Dendritic cell treated with granulocyte-macrophage colony-stimulating factor and Interleukin-4, amounts not matched to agents 40 ng/mL and 50 ng/mL, for 4 days (primary cell): ENCODE data around the gene SNX14.

Source experiments
- H3K27ac Mint-ChIP-seq: one replicate; pipeline ENCODE4 v1.8.0; 2022; ENCODE audit warnings: mild to moderate bottlenecking, mixed read lengths
- H3K27me3 Mint-ChIP-seq: one replicate; pipeline ENCODE4 v1.8.0; 2022; ENCODE audit warnings: mild to moderate bottlenecking, mixed read lengths
- H3K36me3 Mint-ChIP-seq: one replicate; pipeline ENCODE4 v1.8.0; 2022; ENCODE audit warnings: low read depth, mixed read lengths
- H3K4me1 Mint-ChIP-seq: one replicate; pipeline ENCODE4 v1.8.0; 2022; ENCODE audit warnings: low read depth, mixed read lengths
- H3K4me3 Mint-ChIP-seq: one replicate; pipeline ENCODE4 v1.8.0; 2022; ENCODE audit warnings: mild to moderate bottlenecking, moderate library complexity, mixed read lengths
- H3K9me3 Mint-ChIP-seq: one replicate; pipeline ENCODE4 v1.8.0; 2022; ENCODE audit warnings: mixed read lengths
- intact Hi-C: fragments of 100-400 bp; cut with micrococcal nuclease; formaldehyde crosslinking; loops from one replicate; pipeline ENCODE4 v1.15.0; 2022

The SNX14 gene

GRCh38 chr6:85476532-85476931 is 117.1 kb downstream of the SNX14 start:
- Mint-ChIP-seq H3K4me1 (no peaks in the 10 kb centered on the region), H3K27ac (no peak overlapping the region), H3K4me3 (no peak overlapping the region), H3K9me3 (no peaks in the 10 kb centered on the region), H3K36me3 (no peaks in the 10 kb centered on the region), H3K27me3 (peaks cover 3% of the 10 kb centered on the region)
- intact Hi-C loops, result no loop called here

GRCh38 chr6:85473748-85474147 is 119.9 kb downstream of the SNX14 start:
- no peaks in the 10 kb centered on the region for H3K4me1 Mint-ChIP-seq
- no peaks in the 10 kb centered on the region for H3K9me3 Mint-ChIP-seq

GRCh38 chr6:85472744-85473143 is 120.9 kb downstream of the SNX14 start:
- H3K4me1 Mint-ChIP-seq, result no peaks in the 10 kb centered on the region
- intact Hi-C loops, result no loop called here
- peaks cover 4% of the 10 kb centered on the region for H3K27me3 Mint-ChIP-seq
- H3K36me3 Mint-ChIP-seq, result no peaks in the 10 kb centered on the region
- H3K27ac Mint-ChIP-seq, result no peak overlapping the region
- H3K4me3 Mint-ChIP-seq, result no peak overlapping the region
- no peaks in the 10 kb centered on the region for H3K9me3 Mint-ChIP-seq

More at GRCh38 chr6:85473748-85474147, 119.9 kb downstream of the SNX14 start:
- no peaks in the 10 kb centered on the region for H3K36me3 Mint-ChIP-seq
- no peak overlapping the region for H3K4me3 Mint-ChIP-seq
- peaks cover 3% of the 10 kb centered on the region for H3K27me3 Mint-ChIP-seq
- intact Hi-C loops, result no loop called here
- no peak overlapping the region for H3K27ac Mint-ChIP-seq

GRCh38 chr6:85470023-85470410 is 123.6 kb downstream of the SNX14 start:
- no peak overlapping the region for H3K27ac Mint-ChIP-seq
- peaks cover 13% of the 10 kb centered on the region for H3K4me1 Mint-ChIP-seq
- peaks cover 4% of the 10 kb centered on the region for H3K27me3 Mint-ChIP-seq
- intact Hi-C loops, result no loop called here
- H3K4me3 Mint-ChIP-seq, result no peak overlapping the region
- no peaks in the 10 kb centered on the region for H3K36me3 Mint-ChIP-seq
- H3K9me3 Mint-ChIP-seq, result no peaks in the 10 kb centered on the region

GRCh38 chr6:85469276-85470022 is 124.2 kb downstream of the SNX14 start:
- Mint-ChIP-seq H3K4me3 (no peak overlapping the region), H3K4me1 (peaks cover 19% of the 10 kb centered on the region), H3K27ac (no peak overlapping the region), H3K9me3 (no peaks in the 10 kb centered on the region), H3K36me3 (no peaks in the 10 kb centered on the region), H3K27me3 (peaks cover 4% of the 10 kb centered on the region)
- intact Hi-C loops, result no loop called here

GRCh38 chr6:85468326-85468725 is 125.3 kb downstream of the SNX14 start:
- H3K4me1 Mint-ChIP-seq, result peaks cover 28% of the 10 kb centered on the region
- intact Hi-C loops, result no loop called here
- H3K9me3 Mint-ChIP-seq, result no peaks in the 10 kb centered on the region
- H3K36me3 Mint-ChIP-seq, result no peaks in the 10 kb centered on the region
- H3K27ac Mint-ChIP-seq, result no peak overlapping the region
- peaks cover 6% of the 10 kb centered on the region for H3K27me3 Mint-ChIP-seq
- H3K4me3 Mint-ChIP-seq, result no peak overlapping the region

- H3K4me3 Mint-ChIP-seq, result no peak overlapping the region
- H3K9me3 Mint-ChIP-seq, result no peaks in the 10 kb centered on the region
- peaks cover 38% of the 10 kb centered on the region for H3K4me1 Mint-ChIP-seq
- no peak overlapping the region for H3K27ac Mint-ChIP-seq
- intact Hi-C loops, result no loop called here
- peaks cover 8% of the 10 kb centered on the region for H3K27me3 Mint-ChIP-seq
- H3K36me3 Mint-ChIP-seq, result no peaks in the 10 kb centered on the region
These were observed 127.9 kb downstream of the SNX14 start for GRCh38 chr6:85465762-85466161.

- no peaks in the 10 kb centered on the region for H3K9me3 Mint-ChIP-seq
- no peaks in the 10 kb centered on the region for H3K36me3 Mint-ChIP-seq
- H3K27me3 Mint-ChIP-seq, result peaks cover 8% of the 10 kb centered on the region
- intact Hi-C loops, result no loop called here
- peaks cover 38% of the 10 kb centered on the region for H3K4me1 Mint-ChIP-seq
- no peak overlapping the region for H3K4me3 Mint-ChIP-seq
- peak overlapping the region; percentile 23 for H3K27ac Mint-ChIP-seq
These were observed 128.9 kb downstream of the SNX14 start for GRCh38 chr6:85464722-85465150.

- H3K4me3 Mint-ChIP-seq, result no peak overlapping the region
- H3K27ac Mint-ChIP-seq, result peak overlapping the region; percentile 23
- intact Hi-C loops, result no loop called here
- H3K36me3 Mint-ChIP-seq, result no peaks in the 10 kb centered on the region
- H3K27me3 Mint-ChIP-seq, result peaks cover 8% of the 10 kb centered on the region
- peaks cover 38% of the 10 kb centered on the region for H3K4me1 Mint-ChIP-seq
- H3K9me3 Mint-ChIP-seq, result no peaks in the 10 kb centered on the region
These were observed 129.4 kb downstream of the SNX14 start for GRCh38 chr6:85464260-85464644.

GRCh38 chr6:85463621-85464259 is 129.9 kb downstream of the SNX14 start:
- H3K27ac Mint-ChIP-seq, result peak overlapping the region; percentile 23

GRCh38 chr6:85462673-85463072 is 131.0 kb downstream of the SNX14 start:
- Mint-ChIP-seq H3K27ac (no peak overlapping the region), H3K9me3 (no peaks in the 10 kb centered on the region), H3K4me3 (no peak overlapping the region), H3K4me1 (peaks cover 38% of the 10 kb centered on the region), H3K27me3 (peaks cover 7% of the 10 kb centered on the region), H3K36me3 (no peaks in the 10 kb centered on the region)
- intact Hi-C loops, result no loop called here

More at GRCh38 chr6:85463621-85464259, 129.9 kb downstream of the SNX14 start:
- H3K9me3 Mint-ChIP-seq, result no peaks in the 10 kb centered on the region
- H3K4me3 Mint-ChIP-seq, result no peak overlapping the region
- no peaks in the 10 kb centered on the region for H3K36me3 Mint-ChIP-seq
- peaks cover 38% of the 10 kb centered on the region for H3K4me1 Mint-ChIP-seq
- peaks cover 8% of the 10 kb centered on the region for H3K27me3 Mint-ChIP-seq
- intact Hi-C loops, result no loop called here

GRCh38 chr6:85461798-85462170 is 131.9 kb downstream of the SNX14 start:
- Mint-ChIP-seq H3K36me3 (no peaks in the 10 kb centered on the region), H3K9me3 (no peaks in the 10 kb centered on the region), H3K27ac (no peak overlapping the region), H3K27me3 (peaks cover 8% of the 10 kb centered on the region), H3K4me1 (peaks cover 38% of the 10 kb centered on the region), H3K4me3 (no peak overlapping the region)
- intact Hi-C loops, result no loop called here

- H3K9me3 Mint-ChIP-seq, result no peaks in the 10 kb centered on the region
- intact Hi-C loops, result no loop called here
- no peak overlapping the region for H3K4me3 Mint-ChIP-seq
- H3K4me1 Mint-ChIP-seq, result peaks cover 36% of the 10 kb centered on the region
- H3K27ac Mint-ChIP-seq, result no peak overlapping the region
- H3K36me3 Mint-ChIP-seq, result no peaks in the 10 kb centered on the region
- peaks cover 12% of the 10 kb centered on the region for H3K27me3 Mint-ChIP-seq
These were observed 132.5 kb downstream of the SNX14 start for GRCh38 chr6:85460921-85461797.
